Hair follicle dermal papilla cell (primary cell): Measurements from ENCODE around the gene PLA2G5. TPM values are rescaled to one million over a fixed set of nuclear protein-coding genes. Genes with fewer than 3 reads are reported as not detected.

Experiments used
- total RNA-seq: library from RNA; depleted of rRNA; stranded (reverse); fragments of >200 nt; gene quantifications from 2 replicates; pipeline ENCODE4 v1.2.3, GENCODE V29; 2012

Gene PLA2G5
- total RNA-seq = not detected in 2 replicates

GRCh38 chr1:20069874-20070273, at the start of gene PLA2G5:
Gene PLA2G5, plus strand, starts transcription at chr1:20070194. Its CDS starts 14,637 bp downstream, at chr1:20084831.

GRCh38 chr1:20119347-20119746, 49.4 kb downstream of the PLA2G5 start, which contains the start of gene PLA2G2D:
Gene PLA2G2D, minus strand, starts transcription at chr1:20119536. Its CDS starts 38 bp downstream, at chr1:20119498.

GRCh38 chr1:20138961-20139550, 69.1 kb downstream of the PLA2G5 start, which contains the start of gene PLA2G2F:
Gene PLA2G2F, plus strand, starts transcription at chr1:20139323. Its CDS starts 105 bp downstream, at chr1:20139428.

Other genes starting within 250 kb of the PLA2G5 start
- 3.2 and 4.9 TPM in 2 replicates for gene OTUD3, start 187.8 kb upstream of the PLA2G5 start, total RNA-seq
- not detected in 2 replicates for gene PLA2G2E, start 146.6 kb upstream of the PLA2G5 start, total RNA-seq
- gene PLA2G2A, start 90.6 kb upstream of the PLA2G5 start, total RNA-seq = not detected in 2 replicates
- not detected in 2 replicates for gene PLA2G2D, start 49.3 kb downstream of the PLA2G5 start, total RNA-seq
- gene PLA2G2F, start 69.1 kb downstream of the PLA2G5 start, total RNA-seq = not detected in 2 replicates
- gene UBXN10, start 115.9 kb downstream of the PLA2G5 start, total RNA-seq = under 0.01 TPM in 1 of 2 replicates, not detected in the other
- gene PLA2G2C, start 116.3 kb downstream of the PLA2G5 start, total RNA-seq = not detected in 2 replicates
- not detected in 2 replicates for gene VWA5B1, start 220.7 kb downstream of the PLA2G5 start, total RNA-seq